Thymus (tissue), 11 donors: ENCODE data around the gene POU5F1. TPM values are rescaled to one million over a fixed set of nuclear protein-coding genes. Genes with fewer than 3 reads are reported as not detected.
A peak's percentile ranks its signal among the peaks of the same experiment; 100 is the strongest.

Experiments
- DNase-seq, 9 donors: peaks; one replicate each; pipeline ENCODE4 v3.0.0-alpha.2; 2013; ENCODE audit warnings: low spot score in 9 of 9, low read depth in 6 of 9, missing footprints in 1 of 9
- H3K27ac ChIP-seq, 2 donors: one replicate each; pipeline ENCODE4 v1.5.1; 2013; ENCODE audit warnings: control low read depth in 1 of 2, low read depth in 1 of 2, low read length in 1 of 2, mild to moderate bottlenecking in 1 of 2, moderate library complexity in 1 of 2
- H3K27me3 ChIP-seq, 2 donors: one replicate each; pipeline ENCODE4 v1.5.1; 2013; ENCODE audit warnings: low read length in 1 of 2; ENCODE audit not compliant: control insufficient read depth in 2 of 2, insufficient read depth in 1 of 2
- H3K36me3 ChIP-seq, 2 donors: one replicate each; pipeline ENCODE4 v1.5.1; 2013; ENCODE audit warnings: low read length in 1 of 2, mild to moderate bottlenecking in 1 of 2, moderate library complexity in 1 of 2; ENCODE audit not compliant: control insufficient read depth in 2 of 2, insufficient read depth in 2 of 2
- H3K4me1 ChIP-seq, 2 donors: one replicate each; pipeline ENCODE4 v1.5.1; 2013; ENCODE audit warnings: low read length in 2 of 2; ENCODE audit not compliant: control insufficient read depth in 2 of 2, insufficient read depth in 2 of 2
- H3K4me3 ChIP-seq, 2 donors: one replicate each; pipeline ENCODE4 v1.5.1; 2013; ENCODE audit warnings: low read length in 2 of 2, control low read depth in 1 of 2, mild to moderate bottlenecking in 1 of 2
- H3K9me3 ChIP-seq, 2 donors: one replicate each; pipeline ENCODE4 v1.5.1; 2013; ENCODE audit warnings: low read length in 1 of 2, mild to moderate bottlenecking in 1 of 2; ENCODE audit not compliant: control insufficient read depth in 2 of 2, insufficient read depth in 1 of 2
- WGBS: extraction: QIAGEN DNeasy Blood & Tissue Kit; methylation state at CpG from one replicate; pipeline ENCODE4 v1.1.7; 2013; 5-methylcytosine and 5-hydroxymethylcytosine counted together
- polyA plus RNA-seq: library from polyadenylated mRNA; stranded (reverse); fragments of 200-250 nt; gene quantifications from one replicate; pipeline ENCODE4 v1.2.3, GENCODE V29; 2013
- total RNA-seq: library from RNA; stranded (reverse); fragments of 120-200 nt; gene quantifications from one replicate; pipeline ENCODE4 v1.2.4, GENCODE V29; 2013
- donor health status: healthy.

The POU5F1 gene
- total and polyA plus RNA-seq, 2 donors = 0.80 to 5.2 TPM

GRCh38 chr6:31125586-31126363 is 44.7 kb downstream of the POU5F1 start:
- Histone ChIP-seq H3K9me3 (no peaks in the 10 kb centered on the region), H3K4me1 (peaks cover 0 to 7% of the 10 kb centered on the region in 2 donors), H3K36me3 (no peaks in the 10 kb centered on the region), H3K27me3 (peaks cover 0 to 6% of the 10 kb centered on the region in 2 donors), H3K27ac (no peak overlapping the region), H3K4me3 (no peak overlapping the region)
- 66% methylated on average over 12 of the region's 12 CpGs for WGBS
- no peak for DNase-seq

- Histone ChIP-seq H3K4me3 (no peak overlapping the region), H3K27ac (no peak overlapping the region), H3K27me3 (peaks cover 0 to 8% of the 10 kb centered on the region in 2 donors), H3K9me3 (no peaks in the 10 kb centered on the region), H3K36me3 (no peaks in the 10 kb centered on the region), H3K4me1 (peaks cover 0 to 7% of the 10 kb centered on the region in 2 donors)
- no peak for DNase-seq
- WGBS = 83% methylated on average over 8 of the region's 8 CpGs
These were observed 45.3 kb downstream of the POU5F1 start for GRCh38 chr6:31125162-31125561.

GRCh38 chr6:31122791-31123706 is 47.4 kb downstream of the POU5F1 start:
- Histone ChIP-seq H3K36me3 (no peaks in the 10 kb centered on the region), H3K27ac (no peak overlapping the region)
- DNase-seq = peak in 1 of 9 donors; percentile 14

GRCh38 chr6:31121131-31121790 is 49.2 kb downstream of the POU5F1 start:
- H3K27ac ChIP-seq = no peak overlapping the region
- peaks cover 0 to 7% of the 10 kb centered on the region in 2 donors for H3K4me1 ChIP-seq
- no peak overlapping the region for H3K4me3 ChIP-seq
- peaks cover 0 to 19% of the 10 kb centered on the region in 2 donors for H3K27me3 ChIP-seq
- H3K9me3 ChIP-seq = no peaks in the 10 kb centered on the region
- H3K36me3 ChIP-seq = no peaks in the 10 kb centered on the region
- DNase-seq = no peak
- 97% methylated on average over 12 of the region's 12 CpGs for WGBS

More at GRCh38 chr6:31122791-31123706, 47.4 kb downstream of the POU5F1 start:
- 80% methylated on average over 16 of the region's 16 CpGs for WGBS
- Histone ChIP-seq H3K27me3 (peaks cover 0 to 7% of the 10 kb centered on the region in 2 donors), H3K4me3 (no peak overlapping the region), H3K4me1 (peaks cover 0 to 7% of the 10 kb centered on the region in 2 donors), H3K9me3 (no peaks in the 10 kb centered on the region)

GRCh38 chr6:31120151-31120915 is 50.1 kb downstream of the POU5F1 start, which contains the start of gene CDSN:
CDSN (minus strand) TSS chr6:31120446; CDS start chr6:31120419, 27 bp downstream.
- H3K4me1 ChIP-seq = peaks cover 0 to under 1% of the 10 kb centered on the region in 2 donors
- no peaks in the 10 kb centered on the region for H3K9me3 ChIP-seq
- H3K27ac ChIP-seq = no peak within 1 kb of the TSS
- H3K36me3 ChIP-seq = no peaks in the 10 kb centered on the region
- no peak for DNase-seq
- H3K27me3 ChIP-seq = peaks cover 0 to 24% of the 10 kb centered on the region in 2 donors
- no peak within 1 kb of the TSS for H3K4me3 ChIP-seq
- 87% methylated on average over 26 of the region's 26 CpGs for WGBS

GRCh38 chr6:31118178-31118577 is 52.3 kb downstream of the POU5F1 start:
- 89% methylated on average over 7 of the region's 7 CpGs for WGBS
- no peak for DNase-seq
- H3K36me3 ChIP-seq = no peaks in the 10 kb centered on the region
- no peaks in the 10 kb centered on the region for H3K9me3 ChIP-seq
- H3K4me1 ChIP-seq = peaks cover 0 to 3% of the 10 kb centered on the region in 2 donors
- no peak overlapping the region for H3K27ac ChIP-seq
- no peak overlapping the region for H3K4me3 ChIP-seq
- H3K27me3 ChIP-seq = peaks cover 0 to 34% of the 10 kb centered on the region in 2 donors

- H3K4me3 ChIP-seq = no peak overlapping the region
- H3K4me1 ChIP-seq = peaks cover 0 to 3% of the 10 kb centered on the region in 2 donors
- no peak overlapping the region for H3K27ac ChIP-seq
- no peaks in the 10 kb centered on the region for H3K9me3 ChIP-seq
- H3K27me3 ChIP-seq = peaks cover 0 to 41% of the 10 kb centered on the region in 2 donors
- DNase-seq = no peak
- no peaks in the 10 kb centered on the region for H3K36me3 ChIP-seq
- WGBS = 90% methylated on average over 19 of the region's 19 CpGs
These were observed 53.7 kb downstream of the POU5F1 start for GRCh38 chr6:31116661-31117385.
